HG03064 (cell line): Measurements from ENCODE around the gene INSIG1.
A peak's percentile ranks its signal among the peaks of the same experiment; 100 is the strongest.

Source experiments
- ATAC-seq: cut with Tn5 transposase; IDR thresholded peaks from one replicate; pipeline ENCODE4 v1.9.1; 2021; ENCODE audit warnings: low read depth; ENCODE audit not compliant: unreplicated experiment

INSIG1 gene

GRCh38 chr7:155284496-155285274 is 13.0 kb upstream of the INSIG1 start:
- ATAC-seq = no peak

- ATAC-seq = no peak
Measured at GRCh38 chr7:155285423-155285822, 12.3 kb upstream of the INSIG1 start.

GRCh38 chr7:155285833-155286232 is 11.8 kb upstream of the INSIG1 start:
- ATAC-seq = no peak

GRCh38 chr7:155286686-155287085 is 11.0 kb upstream of the INSIG1 start:
- ATAC-seq = no peak

GRCh38 chr7:155287284-155287935 is 10.3 kb upstream of the INSIG1 start:
- ATAC-seq = no peak

- ATAC-seq = no peak
Measured at GRCh38 chr7:155288055-155288454, 9.6 kb upstream of the INSIG1 start.

GRCh38 chr7:155289107-155289506 is 8.6 kb upstream of the INSIG1 start:
- no peak for ATAC-seq

GRCh38 chr7:155289949-155290501 is 7.7 kb upstream of the INSIG1 start:
- ATAC-seq = no peak

- no peak for ATAC-seq
Measured at GRCh38 chr7:155291045-155291530, 6.6 kb upstream of the INSIG1 start.

GRCh38 chr7:155291729-155292128 is 5.9 kb upstream of the INSIG1 start:
- no peak for ATAC-seq

GRCh38 chr7:155292680-155293226 is 4.9 kb upstream of the INSIG1 start:
- ATAC-seq = no peak

- no peak for ATAC-seq
Measured at GRCh38 chr7:155293721-155294510, 3.8 kb upstream of the INSIG1 start.

- ATAC-seq = no peak
Measured at GRCh38 chr7:155294511-155294778, 3.2 kb upstream of the INSIG1 start.

GRCh38 chr7:155295511-155295910 is 2.2 kb upstream of the INSIG1 start:
- ATAC-seq = no peak

- ATAC-seq = no peak
Measured at GRCh38 chr7:155296006-155296787, 1.5 kb upstream of the INSIG1 start.

- ATAC-seq = peak; percentile 20
Measured at GRCh38 chr7:155296788-155297516, 726 bp upstream of the INSIG1 start.

GRCh38 chr7:155298288-155298833 is 683 bp downstream of the INSIG1 start:
- ATAC-seq = peak; percentile 1

GRCh38 chr7:155298834-155299534 is 1.3 kb downstream of the INSIG1 start:
- ATAC-seq = peak; percentile 61
